ENCODE measurements around the gene MSI2. TPM values are rescaled to one million over a fixed set of nuclear protein-coding genes. Genes with fewer than 3 reads are reported as not detected.

Gene MSI2
- total RNA-seq, 1 donor: 23.2 TPM

DNA sequence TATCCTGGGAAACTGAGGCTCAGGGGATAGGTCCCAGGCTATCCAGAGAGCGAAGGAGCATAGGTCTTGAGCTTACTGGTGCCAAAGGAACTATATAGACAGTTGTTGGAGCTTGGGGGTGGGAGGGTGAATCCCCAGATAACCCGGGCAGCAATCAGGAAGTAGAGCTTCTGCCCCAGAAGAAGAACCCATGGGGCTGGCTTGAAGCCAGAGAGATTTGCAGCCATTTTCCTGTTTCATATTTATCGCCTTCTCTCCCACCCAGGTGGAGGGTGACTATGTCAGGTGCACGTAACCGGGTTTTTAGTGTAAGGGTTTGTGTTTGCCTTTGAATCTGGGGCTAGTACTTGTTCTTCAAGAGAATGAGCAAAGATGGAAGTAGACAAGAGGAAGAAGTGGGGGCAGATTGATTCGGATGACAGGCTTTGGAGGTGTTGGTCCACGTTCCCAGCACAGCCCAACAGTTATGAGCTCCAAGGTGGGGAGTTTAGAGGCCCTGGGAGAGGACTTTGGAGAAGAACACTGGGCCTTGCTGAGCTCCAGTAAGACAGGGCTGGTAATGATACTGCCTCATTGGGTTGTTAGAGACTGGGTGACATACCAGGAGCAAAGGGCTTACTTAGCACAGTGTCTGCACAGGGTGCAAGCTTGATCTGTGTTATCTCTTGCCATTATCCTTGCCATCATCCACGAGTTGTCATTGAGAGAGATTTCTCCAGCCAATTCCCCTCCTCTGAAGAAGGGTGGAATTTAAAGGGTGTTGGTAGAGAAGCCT, 343.1 kb downstream of the MSI2 start:
- Histone ChIP-seq H3K4me1 (ENCODE audit: insufficient read depth, low read length) (no peaks in the 10 kb centered on the region), H3K9me3 (ENCODE audit: low read depth, low read length) (no peaks in the 10 kb centered on the region), H3K27me3 (ENCODE audit: insufficient read depth, low read length) (no peaks in the 10 kb centered on the region), H3K4me3 (ENCODE audit: insufficient read depth, low read length) (no peak overlapping the region), H2AFZ (ENCODE audit: low read length) (no peak overlapping the region), H3K4me2 (ENCODE audit: insufficient read depth, low read length) (no peak overlapping the region), H4K20me1 (ENCODE audit: insufficient read depth, low read length) (no peaks in the 10 kb centered on the region), H3K27ac (ENCODE audit: low read depth, low read length) (no peak overlapping the region), H3K79me2 (ENCODE audit: insufficient read depth, low read length) (no peaks in the 10 kb centered on the region), H3K36me3 (ENCODE audit: insufficient read depth, low read length) (no peaks in the 10 kb centered on the region)
- no peak for DNase-seq (ENCODE audit: insufficient read length, low spot score, missing footprints)
- TF ChIP-seq, protein P1, sequence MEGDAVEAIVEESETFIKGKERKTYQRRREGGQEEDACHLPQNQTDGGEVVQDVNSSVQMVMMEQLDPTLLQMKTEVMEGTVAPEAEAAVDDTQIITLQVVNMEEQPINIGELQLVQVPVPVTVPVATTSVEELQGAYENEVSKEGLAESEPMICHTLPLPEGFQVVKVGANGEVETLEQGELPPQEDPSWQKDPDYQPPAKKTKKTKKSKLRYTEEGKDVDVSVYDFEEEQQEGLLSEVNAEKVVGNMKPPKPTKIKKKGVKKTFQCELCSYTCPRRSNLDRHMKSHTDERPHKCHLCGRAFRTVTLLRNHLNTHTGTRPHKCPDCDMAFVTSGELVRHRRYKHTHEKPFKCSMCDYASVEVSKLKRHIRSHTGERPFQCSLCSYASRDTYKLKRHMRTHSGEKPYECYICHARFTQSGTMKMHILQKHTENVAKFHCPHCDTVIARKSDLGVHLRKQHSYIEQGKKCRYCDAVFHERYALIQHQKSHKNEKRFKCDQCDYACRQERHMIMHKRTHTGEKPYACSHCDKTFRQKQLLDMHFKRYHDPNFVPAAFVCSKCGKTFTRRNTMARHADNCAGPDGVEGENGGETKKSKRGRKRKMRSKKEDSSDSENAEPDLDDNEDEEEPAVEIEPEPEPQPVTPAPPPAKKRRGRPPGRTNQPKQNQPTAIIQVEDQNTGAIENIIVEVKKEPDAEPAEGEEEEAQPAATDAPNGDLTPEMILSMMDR (IDR thresholded peaks at IDR 0.05; ENCODE audit: extremely low read depth, low read depth, low read length): no peak

- Histone ChIP-seq H2AFZ (ENCODE audit: low read length) (no peak overlapping the region), H3K27me3 (ENCODE audit: insufficient read depth, low read length) (no peaks in the 10 kb centered on the region), H3K9me3 (ENCODE audit: low read depth, low read length) (no peaks in the 10 kb centered on the region), H3K79me2 (ENCODE audit: insufficient read depth, low read length) (no peaks in the 10 kb centered on the region), H3K4me1 (ENCODE audit: insufficient read depth, low read length) (no peaks in the 10 kb centered on the region), H3K36me3 (ENCODE audit: insufficient read depth, low read length) (no peaks in the 10 kb centered on the region), H3K27ac (ENCODE audit: low read depth, low read length) (no peak overlapping the region), H3K4me3 (ENCODE audit: insufficient read depth, low read length) (no peak overlapping the region), H3K4me2 (ENCODE audit: insufficient read depth, low read length) (no peak overlapping the region), H4K20me1 (ENCODE audit: insufficient read depth, low read length) (no peaks in the 10 kb centered on the region)
- TF ChIP-seq, protein P1 (IDR thresholded peaks at IDR 0.05; ENCODE audit: extremely low read depth, low read depth, low read length): no peak
- DNase-seq (ENCODE audit: insufficient read length, low spot score, missing footprints): peak; percentile 80
Observed at GRCh38 chr17:57600074-57600473, 343.8 kb downstream of the MSI2 start.

GRCh38 chr17:57601143-57601735, 344.9 kb downstream of the MSI2 start:
- no peaks in the 10 kb centered on the region for H3K36me3 ChIP-seq (ENCODE audit: insufficient read depth, low read length)
- no peak for DNase-seq (ENCODE audit: insufficient read length, low spot score, missing footprints)
- no peak overlapping the region for H3K27ac ChIP-seq (ENCODE audit: low read depth, low read length)
- no peaks in the 10 kb centered on the region for H3K9me3 ChIP-seq (ENCODE audit: low read depth, low read length)
- H3K4me1 ChIP-seq (ENCODE audit: insufficient read depth, low read length): no peaks in the 10 kb centered on the region
- TF ChIP-seq, protein P1 (IDR thresholded peaks at IDR 0.05; ENCODE audit: extremely low read depth, low read depth, low read length): no peak
- no peaks in the 10 kb centered on the region for H3K79me2 ChIP-seq (ENCODE audit: insufficient read depth, low read length)
- no peaks in the 10 kb centered on the region for H4K20me1 ChIP-seq (ENCODE audit: insufficient read depth, low read length)
- no peak overlapping the region for H2AFZ ChIP-seq (ENCODE audit: low read length)
- H3K27me3 ChIP-seq (ENCODE audit: insufficient read depth, low read length): no peaks in the 10 kb centered on the region
- H3K4me2 ChIP-seq (ENCODE audit: insufficient read depth, low read length): no peak overlapping the region
- no peak overlapping the region for H3K4me3 ChIP-seq (ENCODE audit: insufficient read depth, low read length)

DNA sequence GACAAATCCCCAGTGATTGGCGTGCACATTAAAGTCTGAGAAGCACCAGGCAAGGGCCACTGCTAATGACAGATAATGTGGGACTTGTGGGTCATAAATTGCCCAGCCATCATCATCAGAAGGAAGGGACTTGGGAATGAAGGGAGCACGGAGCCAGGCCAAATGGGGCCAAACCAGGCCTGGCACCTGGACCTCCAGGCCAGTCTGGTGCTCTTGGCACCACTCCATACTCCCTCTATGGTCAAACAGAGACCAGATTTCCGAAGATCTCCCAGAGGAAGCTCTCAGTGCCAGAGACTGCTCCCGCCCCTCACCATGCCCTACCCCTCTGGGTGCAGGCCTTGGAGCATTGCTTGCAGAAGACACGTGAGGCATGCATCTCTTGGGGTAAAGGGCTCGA, 346.6 kb downstream of the MSI2 start:
- Histone ChIP-seq H3K9me3 (ENCODE audit: low read depth, low read length) (no peaks in the 10 kb centered on the region), H3K4me1 (ENCODE audit: insufficient read depth, low read length) (no peaks in the 10 kb centered on the region), H3K4me2 (ENCODE audit: insufficient read depth, low read length) (no peak overlapping the region), H3K36me3 (ENCODE audit: insufficient read depth, low read length) (no peaks in the 10 kb centered on the region), H3K4me3 (ENCODE audit: insufficient read depth, low read length) (no peak overlapping the region), H3K27ac (ENCODE audit: low read depth, low read length) (no peak overlapping the region), H3K79me2 (ENCODE audit: insufficient read depth, low read length) (no peaks in the 10 kb centered on the region), H3K27me3 (ENCODE audit: insufficient read depth, low read length) (no peaks in the 10 kb centered on the region), H2AFZ (ENCODE audit: low read length) (no peak overlapping the region), H4K20me1 (ENCODE audit: insufficient read depth, low read length) (no peaks in the 10 kb centered on the region)
- no peak for DNase-seq (ENCODE audit: insufficient read length, low spot score, missing footprints)
- TF ChIP-seq, protein P1 (IDR thresholded peaks at IDR 0.05; ENCODE audit: extremely low read depth, low read depth, low read length): no peak
